Omental fat pad (tissue), 4 donors: ENCODE data around the gene TTLL9. TPM values are rescaled to one million over a fixed set of nuclear protein-coding genes. Genes with fewer than 3 reads are reported as not detected.

Experiments used
- ATAC-seq: fragments of 150-250 bp; one replicate; pipeline ENCODE4 v1.9.1; 2016; ENCODE audit warnings: mild to moderate bottlenecking, moderate library complexity; ENCODE audit not compliant: low FRiP score
- DNase-seq: peaks from one replicate; pipeline ENCODE4 v3.0.0-alpha.2; 2019; ENCODE audit warnings: low spot score
- total RNA-seq, 4 donors: library from RNA; depleted of rRNA; stranded (reverse); fragments of >200 nt; gene quantifications; one replicate each; pipeline ENCODE4 v1.1.0, GENCODE V29; 2016
- TF ChIP-seq, protein P1 (sequence below), 3 donors: fragments of 450-650 bp; IDR thresholded peaks; one replicate each; pipeline ENCODE4 v1.5.1; 2016 to 2017; ENCODE audit warnings: antibody characterized with exemption in 3 of 3, mild to moderate bottlenecking in 3 of 3, moderate library complexity in 2 of 3

TTLL9 gene
- total RNA-seq, 4 donors from 2014 or later: 0.24 to 1.4 (median 0.28) TPM

- ATAC-seq (no peak), DNase-seq (no peak)
- TF ChIP-seq, protein P1, sequence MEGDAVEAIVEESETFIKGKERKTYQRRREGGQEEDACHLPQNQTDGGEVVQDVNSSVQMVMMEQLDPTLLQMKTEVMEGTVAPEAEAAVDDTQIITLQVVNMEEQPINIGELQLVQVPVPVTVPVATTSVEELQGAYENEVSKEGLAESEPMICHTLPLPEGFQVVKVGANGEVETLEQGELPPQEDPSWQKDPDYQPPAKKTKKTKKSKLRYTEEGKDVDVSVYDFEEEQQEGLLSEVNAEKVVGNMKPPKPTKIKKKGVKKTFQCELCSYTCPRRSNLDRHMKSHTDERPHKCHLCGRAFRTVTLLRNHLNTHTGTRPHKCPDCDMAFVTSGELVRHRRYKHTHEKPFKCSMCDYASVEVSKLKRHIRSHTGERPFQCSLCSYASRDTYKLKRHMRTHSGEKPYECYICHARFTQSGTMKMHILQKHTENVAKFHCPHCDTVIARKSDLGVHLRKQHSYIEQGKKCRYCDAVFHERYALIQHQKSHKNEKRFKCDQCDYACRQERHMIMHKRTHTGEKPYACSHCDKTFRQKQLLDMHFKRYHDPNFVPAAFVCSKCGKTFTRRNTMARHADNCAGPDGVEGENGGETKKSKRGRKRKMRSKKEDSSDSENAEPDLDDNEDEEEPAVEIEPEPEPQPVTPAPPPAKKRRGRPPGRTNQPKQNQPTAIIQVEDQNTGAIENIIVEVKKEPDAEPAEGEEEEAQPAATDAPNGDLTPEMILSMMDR (IDR thresholded peaks at IDR 0.05): no peak
These were observed 111.3 kb downstream of the TTLL9 start for GRCh38 chr20:31981784-31982183.

DNA sequence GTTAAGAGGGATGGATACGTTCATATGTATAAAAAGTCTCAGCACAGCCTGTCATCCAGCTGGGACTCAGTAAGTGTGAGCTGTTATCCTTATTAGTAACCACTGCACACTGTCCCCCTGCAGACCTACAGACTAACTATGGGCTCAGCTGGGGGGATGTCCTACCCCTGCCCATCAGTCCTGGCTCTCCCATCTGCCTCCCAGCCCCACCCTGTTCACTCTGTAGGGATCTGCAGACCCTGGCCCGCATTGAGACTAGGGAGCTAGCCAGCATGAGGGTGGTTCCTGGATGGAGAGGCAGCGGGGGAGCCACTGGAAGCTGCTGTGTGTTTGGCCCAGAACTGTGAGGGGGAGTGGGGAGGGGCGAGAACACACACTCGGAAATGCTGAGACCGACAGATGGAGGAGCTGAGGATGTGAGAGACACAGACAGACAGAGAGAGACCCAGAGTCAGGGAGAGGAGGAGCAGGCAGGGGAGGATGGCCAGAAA, 114.6 kb downstream of the TTLL9 start:
- no peak for ATAC-seq
- no peak for DNase-seq
- TF ChIP-seq, protein P1 (IDR thresholded peaks at IDR 0.05): no peak

DNA sequence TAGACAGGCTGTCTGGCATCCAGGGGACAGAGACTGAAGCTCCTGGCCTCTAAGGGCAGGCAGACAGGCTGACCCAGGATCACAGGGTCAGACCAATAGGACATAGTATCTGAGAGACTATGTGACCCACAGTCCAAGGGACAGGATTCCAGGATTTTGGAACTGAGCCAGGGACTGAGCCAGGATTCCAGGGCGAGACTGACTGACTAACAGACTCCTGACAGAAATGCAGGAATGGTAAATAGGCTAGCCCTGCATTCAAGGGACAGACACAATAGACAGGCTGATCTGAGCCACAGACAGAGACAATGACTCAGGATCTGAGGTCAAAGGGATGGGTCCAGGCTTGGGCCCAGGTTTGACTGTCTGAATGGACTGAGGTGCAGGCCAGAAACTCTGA, 117.3 kb downstream of the TTLL9 start:
- ATAC-seq (no peak), DNase-seq (no peak)
- TF ChIP-seq, protein P1 (IDR thresholded peaks at IDR 0.05): no peak

DNA sequence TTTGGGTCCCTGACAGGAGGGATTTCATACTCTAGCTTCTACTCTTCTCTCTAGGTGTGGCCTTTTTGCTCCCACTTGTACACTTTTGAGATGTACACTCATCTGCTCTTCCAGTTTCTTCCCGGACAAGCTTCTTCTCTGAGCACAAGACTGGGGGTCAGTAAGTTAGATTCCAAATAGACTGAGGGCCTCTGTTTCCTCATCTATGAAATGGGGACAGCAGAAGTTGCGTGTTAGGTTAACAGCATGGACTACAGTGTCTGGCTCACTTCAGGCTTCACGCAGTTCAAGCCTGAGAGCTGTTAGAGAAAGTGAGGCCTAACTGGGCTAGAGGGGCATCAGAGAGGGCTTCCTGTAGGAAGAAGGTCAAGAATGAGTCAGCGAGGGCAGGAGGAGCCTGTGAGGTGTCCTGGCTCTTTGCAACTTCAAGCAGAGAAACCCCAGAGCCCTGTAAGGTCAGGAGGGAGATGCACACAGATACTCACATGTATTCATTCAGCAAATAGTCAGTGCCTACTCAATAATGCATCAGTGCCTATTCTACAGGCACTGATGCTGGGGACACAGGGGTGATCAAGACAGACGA, 118.1 kb downstream of the TTLL9 start:
- no peak for DNase-seq
- TF ChIP-seq, protein P1 (IDR thresholded peaks at IDR 0.05): no peak
- no peak for ATAC-seq

DNA sequence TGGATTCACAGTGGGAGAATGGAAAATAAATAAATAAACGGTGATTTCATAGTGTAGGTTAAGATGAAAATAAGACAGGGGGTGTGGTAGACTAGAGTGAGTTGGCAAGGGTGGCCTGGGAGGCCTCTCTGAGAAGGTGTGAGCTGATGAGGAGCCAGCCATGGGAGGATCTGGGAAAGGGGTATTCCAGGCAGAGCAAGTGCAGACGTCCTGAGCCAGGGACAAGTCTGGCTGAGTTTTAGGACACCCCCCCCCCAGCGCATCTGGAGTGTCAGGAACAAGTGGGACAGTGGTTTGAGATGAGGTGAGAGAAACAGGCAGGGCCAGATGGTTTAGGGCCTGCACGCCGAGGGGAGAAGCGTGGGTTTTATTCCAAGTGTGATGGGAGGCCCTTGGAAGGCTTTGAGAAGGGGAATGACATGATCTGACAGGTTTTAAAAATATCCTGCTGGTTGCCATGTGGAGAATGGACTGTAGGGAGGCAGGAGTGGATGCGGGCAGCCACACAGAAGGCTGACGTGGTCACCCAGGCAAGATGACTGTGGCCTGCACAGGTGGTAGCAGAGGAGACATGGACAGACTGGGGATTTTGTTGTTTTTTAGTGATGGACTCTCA, 118.7 kb downstream of the TTLL9 start:
- ATAC-seq (no peak), DNase-seq (no peak)
- TF ChIP-seq, protein P1 (IDR thresholded peaks at IDR 0.05): no peak

DNA sequence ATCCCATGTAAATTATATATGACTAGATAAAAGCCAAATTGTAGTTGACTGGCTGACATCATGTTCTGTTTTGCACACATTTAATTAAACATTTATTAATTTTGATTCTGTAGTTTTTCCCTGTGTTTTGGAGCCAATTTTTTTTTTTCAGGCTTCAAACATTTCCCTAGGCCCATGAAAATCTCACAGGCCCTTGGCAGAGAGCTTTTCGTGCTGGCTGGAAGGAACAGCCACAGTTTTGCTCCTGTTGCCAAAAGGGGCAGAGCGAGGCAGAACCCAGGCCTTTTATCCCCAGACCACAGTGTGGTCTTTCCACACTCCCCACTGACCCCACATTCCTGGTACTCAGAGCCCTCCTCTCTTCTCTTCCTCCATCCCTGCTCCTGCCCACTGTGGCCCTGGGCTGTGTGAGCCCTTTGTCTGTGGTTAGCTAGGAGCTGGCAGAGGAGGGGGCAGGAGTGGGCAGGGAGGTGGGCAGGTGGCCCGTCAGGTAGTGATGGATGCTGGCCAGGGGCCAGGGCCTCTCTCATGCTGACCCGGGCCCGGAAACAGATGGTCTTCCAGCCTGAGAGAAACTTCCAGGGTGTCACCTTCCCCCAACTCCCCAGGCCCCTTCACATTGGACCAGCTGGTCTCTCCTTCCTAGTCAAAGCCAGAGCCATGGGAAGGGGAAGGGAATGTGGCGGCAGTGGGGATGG, 120.4 kb downstream of the TTLL9 start:
- ATAC-seq: no peak
- TF ChIP-seq, protein P1 (IDR thresholded peaks at IDR 0.05): no peak
- no peak for DNase-seq
